Measurements from ENCODE around the gene TMEM196.

The TMEM196 gene

GRCh38 chr7:19670806-19671205, 102.6 kb downstream of the TMEM196 start:
- TF ChIP-seq CTCF (IDR thresholded peaks at IDR 0.05; ENCODE audit: low read depth, low read length) = no peak
- H3K27ac ChIP-seq = no peak overlapping the region
- no peak for DNase-seq
- no peaks in the 10 kb centered on the region for H3K9me3 ChIP-seq (ENCODE audit: severe bottlenecking)
- no peaks in the 10 kb centered on the region for H3K27me3 ChIP-seq (ENCODE audit: insufficient read depth, low read depth, severe bottlenecking)
- no peak overlapping the region for H3K4me3 ChIP-seq (ENCODE audit: low read depth, low read length)
- H3K36me3 ChIP-seq = no peaks in the 10 kb centered on the region

Data from WERI-Rb-1 (cell line).